Neuron (in vitro differentiated cells): ENCODE measurements around the gene CSF1.
A peak's percentile ranks its signal among the peaks of the same experiment; 100 is the strongest.
"Not testable (repeated sequence)": the region's sequence is repeated elsewhere in the genome, so short reads cannot be mapped to it uniquely, and the experiment has no call there.

Experiments
- H2AFZ ChIP-seq: one replicate; pipeline ENCODE4 v1.6.1; 2013; ENCODE audit warnings: low read depth, mild to moderate bottlenecking, inconsistent platforms, low read length, moderate library complexity
- H3K27me3 ChIP-seq: one replicate; pipeline ENCODE4 v1.6.1; 2013; ENCODE audit warnings: low read length; ENCODE audit not compliant: insufficient read depth
- H3K36me3 ChIP-seq: one replicate; pipeline ENCODE4 v1.6.1; 2013; ENCODE audit warnings: low read length; ENCODE audit not compliant: insufficient read depth
- H3K4me1 ChIP-seq: one replicate; pipeline ENCODE4 v1.6.1; 2013; ENCODE audit warnings: low read length; ENCODE audit not compliant: insufficient read depth
- H3K4me3 ChIP-seq: 2 replicates; pipeline ENCODE4 v1.5.1; 2013; ENCODE audit warnings: mild to moderate bottlenecking, low read length, moderate library complexity
- H3K9me3 ChIP-seq: one replicate; pipeline ENCODE4 v1.6.1; 2013; ENCODE audit warnings: low read length

CSF1 gene

GRCh38 chr1:109910123-109910962, at the start of gene CSF1:
Gene CSF1, plus strand, starts transcription at chr1:109910849. Its CDS starts 175 bp downstream, at chr1:109911024.
- no peaks in the 10 kb centered on the region for H3K9me3 ChIP-seq
- H3K36me3 ChIP-seq, result peaks cover 10% of the 10 kb centered on the region
- peaks cover 26% of the 10 kb centered on the region for H3K4me1 ChIP-seq
- peak within 1 kb of the TSS; percentile 77 for H3K4me3 ChIP-seq
- H3K27me3 ChIP-seq, result no peaks in the 10 kb centered on the region
- H2AFZ ChIP-seq, result peak within 1 kb of the TSS; percentile 59

DNA sequence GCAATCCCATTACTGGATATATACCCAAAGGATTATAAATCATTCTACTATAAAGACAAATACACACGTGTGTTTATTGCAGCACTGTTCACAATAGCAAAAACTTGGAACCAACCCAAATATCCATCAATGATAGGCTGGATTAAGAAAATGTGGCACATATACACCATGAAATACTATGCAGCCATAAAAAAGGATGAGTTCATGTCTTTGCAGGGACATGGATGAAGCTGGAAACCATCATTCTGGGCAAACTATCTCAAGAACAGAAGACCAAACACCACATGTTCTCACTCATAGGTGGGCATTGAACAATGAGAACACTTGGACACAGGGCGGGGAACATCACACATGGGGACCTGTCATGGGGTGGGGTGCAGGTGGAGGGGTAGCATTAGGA, 49.0 kb upstream of the CSF1 start:
- H3K36me3 ChIP-seq, H2AFZ ChIP-seq, H3K27me3 ChIP-seq, H3K4me3 ChIP-seq, H3K9me3 ChIP-seq: not testable (repeated sequence)
- H3K4me1 ChIP-seq, result peaks cover 20% of the 10 kb centered on the region

GRCh38 chr1:109863667-109864046, 47.0 kb upstream of the CSF1 start:
- no peaks in the 10 kb centered on the region for H3K27me3 ChIP-seq
- peaks cover 20% of the 10 kb centered on the region for H3K4me1 ChIP-seq
- H3K36me3 ChIP-seq, result no peaks in the 10 kb centered on the region
- no peak overlapping the region for H3K4me3 ChIP-seq
- peaks cover 1% of the 10 kb centered on the region for H3K9me3 ChIP-seq
- H2AFZ ChIP-seq, result no peak overlapping the region

DNA sequence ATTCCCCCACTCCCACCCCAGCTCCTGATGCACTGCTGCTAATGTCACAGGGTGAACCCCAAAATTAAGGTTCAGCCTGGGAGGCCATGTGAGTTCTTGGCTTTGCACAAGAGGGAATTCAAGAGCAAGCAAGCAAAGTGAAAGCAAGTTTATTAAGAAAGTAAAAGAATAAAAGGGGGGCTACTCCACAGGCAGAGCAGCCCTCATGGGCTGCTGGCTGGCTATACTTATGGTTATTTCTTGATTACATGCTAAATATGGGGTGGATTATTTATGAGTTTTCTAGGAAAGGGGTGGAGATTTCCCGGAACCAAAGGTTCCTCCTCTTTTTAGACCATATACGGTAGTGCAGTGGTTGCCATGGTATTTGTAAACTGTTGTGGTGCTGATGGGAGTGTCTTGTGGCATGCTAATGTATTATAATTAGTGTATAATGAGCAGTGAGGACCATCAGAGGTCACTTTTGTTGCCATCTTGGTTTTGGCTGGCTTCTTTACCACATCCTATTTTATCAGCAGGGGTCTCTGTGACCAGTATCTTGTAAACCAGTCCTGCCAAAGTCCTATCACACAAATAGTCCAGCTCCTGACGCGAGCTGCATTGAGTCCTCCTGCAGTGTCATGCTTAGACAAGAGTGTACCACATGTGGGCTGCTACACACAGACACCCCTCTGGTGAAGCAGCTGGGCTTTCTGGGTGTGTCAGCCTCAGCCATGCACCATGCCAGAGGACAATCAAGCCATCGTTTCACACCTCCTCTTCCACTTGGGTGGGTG, 46.4 kb upstream of the CSF1 start:
- H3K4me3 ChIP-seq, result no peak overlapping the region
- H3K36me3 ChIP-seq, result no peaks in the 10 kb centered on the region
- no peak overlapping the region for H2AFZ ChIP-seq
- peaks cover 1% of the 10 kb centered on the region for H3K9me3 ChIP-seq
- peaks cover 20% of the 10 kb centered on the region for H3K4me1 ChIP-seq
- H3K27me3 ChIP-seq, result no peaks in the 10 kb centered on the region

DNA sequence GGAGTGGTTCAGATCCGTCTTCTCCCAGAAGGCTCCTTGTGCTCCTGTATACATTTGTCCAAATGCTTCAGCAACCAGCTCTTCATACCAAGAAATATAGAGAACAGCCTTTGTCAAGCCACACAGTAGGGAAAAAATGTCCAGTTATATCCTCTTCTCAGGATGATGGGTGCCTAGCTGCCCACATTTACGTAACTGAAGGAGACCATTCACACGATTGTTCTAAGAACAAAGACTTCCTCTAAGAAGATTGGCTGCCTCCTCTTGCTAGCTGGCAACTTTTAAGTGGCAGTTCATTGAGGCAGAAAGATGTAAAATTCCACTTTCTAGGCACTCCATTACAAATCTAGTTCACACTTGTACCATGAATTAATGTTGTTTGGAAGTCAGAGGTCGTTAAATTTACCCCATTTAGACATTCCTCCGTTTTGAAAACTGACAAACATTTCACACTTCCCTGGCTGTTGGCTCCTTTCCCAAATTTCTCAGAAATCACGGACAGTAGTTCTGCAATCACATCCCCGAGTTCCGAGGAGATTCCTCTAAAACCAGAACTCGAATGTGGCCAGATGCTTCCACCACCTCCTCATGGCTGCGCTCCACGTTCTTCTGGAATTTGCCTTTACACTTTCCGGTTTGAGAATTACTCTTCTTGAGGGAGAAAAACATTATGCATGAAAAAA, 45.6 kb upstream of the CSF1 start:
- H3K27me3 ChIP-seq, result no peaks in the 10 kb centered on the region
- H2AFZ ChIP-seq, result no peak overlapping the region
- peaks cover 1% of the 10 kb centered on the region for H3K9me3 ChIP-seq
- H3K4me1 ChIP-seq, result peaks cover 20% of the 10 kb centered on the region
- H3K4me3 ChIP-seq, result no peak overlapping the region
- no peaks in the 10 kb centered on the region for H3K36me3 ChIP-seq

- Histone ChIP-seq H3K27me3 (no peaks in the 10 kb centered on the region), H3K36me3 (no peaks in the 10 kb centered on the region), H2AFZ (no peak overlapping the region), H3K4me1 (peaks cover 20% of the 10 kb centered on the region), H3K9me3 (peaks cover 1% of the 10 kb centered on the region), H3K4me3 (no peak overlapping the region)
Measured at GRCh38 chr1:109866071-109866470, 44.6 kb upstream of the CSF1 start.

DNA sequence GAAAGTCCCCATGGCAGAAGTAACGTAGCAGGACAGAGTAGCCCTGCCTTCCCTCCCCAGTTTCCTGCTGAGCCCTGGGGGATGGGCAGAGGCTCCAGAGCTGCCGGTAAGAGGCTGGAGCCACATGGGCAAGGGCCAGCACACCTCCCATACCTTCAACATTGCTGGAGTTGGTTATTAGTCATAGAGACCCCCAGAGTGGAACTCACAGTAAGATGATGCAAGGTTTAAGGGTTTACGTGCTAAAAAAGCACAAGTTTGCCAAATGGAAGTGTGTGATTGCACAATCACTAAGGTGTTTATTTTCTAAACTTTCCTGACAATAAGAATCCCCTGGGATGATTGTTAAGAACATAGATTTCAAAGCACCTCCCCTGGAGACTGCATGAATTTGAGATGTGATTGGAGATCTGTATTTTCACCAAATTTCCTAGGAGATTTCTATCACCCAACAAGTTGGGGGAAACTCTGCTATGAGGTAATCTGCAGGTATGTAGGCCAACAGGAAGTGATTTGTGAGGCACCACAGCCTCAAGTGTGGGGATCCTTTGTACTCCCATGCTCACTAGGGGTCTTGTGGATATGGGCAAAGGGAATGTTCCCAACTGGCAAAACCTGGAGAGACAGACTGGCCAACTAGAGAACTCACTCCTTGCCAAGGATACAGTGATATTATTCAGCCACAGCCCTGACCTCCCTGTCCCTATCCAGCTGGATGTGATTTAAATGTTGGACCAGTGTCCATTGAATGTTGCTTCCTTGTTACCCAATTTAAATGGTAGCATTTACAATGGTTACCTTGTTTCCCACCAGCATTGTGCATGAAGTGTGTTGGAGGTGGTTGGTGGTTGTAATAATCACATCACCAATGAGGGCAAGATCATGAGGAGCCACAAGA, 37.1 kb upstream of the CSF1 start:
- Histone ChIP-seq H3K27me3 (no peaks in the 10 kb centered on the region), H3K9me3 (no peaks in the 10 kb centered on the region), H2AFZ (no peak overlapping the region), H3K4me3 (no peak overlapping the region), H3K4me1 (peaks cover 35% of the 10 kb centered on the region), H3K36me3 (no peaks in the 10 kb centered on the region)

DNA sequence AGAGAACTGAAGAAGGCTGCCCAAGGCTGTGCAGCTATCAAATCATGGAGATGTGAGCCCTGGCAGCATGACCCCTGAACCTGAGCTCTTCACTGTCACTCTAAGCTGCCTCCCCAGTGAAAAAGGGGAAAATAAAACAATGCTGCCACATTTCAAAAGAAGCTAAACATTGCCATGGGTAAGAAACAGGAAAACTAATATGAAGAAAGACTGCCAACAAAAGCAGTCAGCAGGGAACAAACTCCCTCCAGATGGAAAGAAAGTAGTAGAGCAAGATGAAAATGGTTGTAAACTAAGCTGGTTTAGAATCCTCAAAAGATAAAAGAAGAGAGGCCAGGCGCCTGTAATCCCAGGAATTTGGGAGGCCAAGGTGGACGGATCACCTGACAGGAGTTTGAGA, 36.2 kb upstream of the CSF1 start:
- Histone ChIP-seq H3K9me3 (no peaks in the 10 kb centered on the region), H3K36me3 (no peaks in the 10 kb centered on the region), H2AFZ (no peak overlapping the region), H3K27me3 (no peaks in the 10 kb centered on the region), H3K4me3 (no peak overlapping the region), H3K4me1 (peaks cover 44% of the 10 kb centered on the region)

GRCh38 chr1:109875874-109876273, 34.8 kb upstream of the CSF1 start:
- H3K9me3 ChIP-seq, result no peaks in the 10 kb centered on the region
- no peak overlapping the region for H3K4me3 ChIP-seq
- H3K36me3 ChIP-seq, result no peaks in the 10 kb centered on the region
- H2AFZ ChIP-seq, result no peak overlapping the region
- peaks cover 48% of the 10 kb centered on the region for H3K4me1 ChIP-seq
- no peaks in the 10 kb centered on the region for H3K27me3 ChIP-seq

DNA sequence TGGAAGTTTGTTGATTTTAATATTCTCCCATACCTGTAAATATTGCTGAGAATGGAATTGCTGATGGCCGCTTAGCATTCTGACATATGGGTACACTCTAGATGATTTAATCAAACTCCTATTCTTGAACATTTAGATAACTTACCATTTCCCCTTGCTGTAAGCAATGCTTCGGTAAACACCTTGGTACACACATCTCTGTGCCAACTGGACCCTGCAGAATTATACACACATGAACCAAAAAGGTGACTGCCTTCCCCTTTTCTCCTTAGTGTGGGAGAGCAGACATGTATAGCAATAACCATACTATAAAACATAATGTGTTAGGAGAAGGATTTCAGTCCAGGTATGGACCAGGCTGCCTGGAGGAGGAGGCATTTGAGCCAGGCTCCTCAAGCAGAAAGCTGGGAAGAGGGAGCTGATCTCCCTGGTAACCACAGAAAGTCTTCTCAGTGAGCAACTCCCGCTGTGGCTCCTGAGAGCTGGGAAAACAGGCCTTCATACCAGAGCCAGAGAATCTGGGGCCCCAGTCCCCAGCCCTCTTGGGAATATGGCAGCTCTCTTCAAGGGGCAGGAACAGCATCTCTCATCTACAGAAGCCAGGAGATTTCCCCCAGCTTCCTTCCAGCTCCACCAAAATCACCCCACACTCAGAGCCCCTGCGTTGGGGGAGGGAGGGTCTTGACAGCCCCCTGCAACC, 33.9 kb upstream of the CSF1 start:
- Histone ChIP-seq H3K4me3 (peak overlapping the region; percentile 14), H2AFZ (peak overlapping the region; percentile 57), H3K4me1 (peaks cover 57% of the 10 kb centered on the region), H3K36me3 (no peaks in the 10 kb centered on the region), H3K27me3 (no peaks in the 10 kb centered on the region), H3K9me3 (no peaks in the 10 kb centered on the region)

GRCh38 chr1:109877317-109877771, 33.3 kb upstream of the CSF1 start:
- H3K4me3 ChIP-seq, result peak overlapping the region; percentile 14
- H2AFZ ChIP-seq, result peak overlapping the region; percentile 57
- no peaks in the 10 kb centered on the region for H3K9me3 ChIP-seq
- peaks cover 61% of the 10 kb centered on the region for H3K4me1 ChIP-seq
- no peaks in the 10 kb centered on the region for H3K36me3 ChIP-seq
- H3K27me3 ChIP-seq, result no peaks in the 10 kb centered on the region

- Histone ChIP-seq H3K4me1 (peaks cover 61% of the 10 kb centered on the region), H3K4me3 (peak overlapping the region; percentile 14), H2AFZ (peak overlapping the region; percentile 57), H3K27me3 (no peaks in the 10 kb centered on the region), H3K36me3 (no peaks in the 10 kb centered on the region), H3K9me3 (no peaks in the 10 kb centered on the region)
Measured at GRCh38 chr1:109877776-109878175, 32.9 kb upstream of the CSF1 start.
